Stimulated activated CD4-positive, alpha-beta T cell treated with anti-CD3 and anti-CD28 coated beads, Interleukin-2, amount 100 ng/mL, for 48 hours (primary cell): Measurements from ENCODE around the gene SLA2.

Experiments used
- DNase-seq, 2 donors: peaks; one replicate each; pipeline ENCODE4 v3.0.0-alpha.2; 2020

Gene SLA2

GRCh38 chr20:36606158-36607066 is 39.6 kb downstream of the SLA2 start:
- no peak for DNase-seq

GRCh38 chr20:36605399-36606157 is 40.4 kb downstream of the SLA2 start, which contains the start of gene RAB5IF:
TSS of gene RAB5IF (plus strand) at chr20:36605779. CDS start at chr20:36605952, 173 bp downstream.
- peak; percentile 99 to 100 for DNase-seq

GRCh38 chr20:36604952-36605398 is 41.0 kb downstream of the SLA2 start:
- peak; percentile 25 to 26 for DNase-seq

- no peak for DNase-seq
These were observed 44.5 kb downstream of the SLA2 start for GRCh38 chr20:36601540-36601939.

GRCh38 chr20:36599912-36600345 is 46.1 kb downstream of the SLA2 start:
- DNase-seq, result no peak

- DNase-seq, result no peak
These were observed 52.6 kb downstream of the SLA2 start for GRCh38 chr20:36593347-36593929.

- DNase-seq, result no peak
These were observed 53.9 kb downstream of the SLA2 start for GRCh38 chr20:36591854-36592641.

GRCh38 chr20:36591281-36591680 is 54.7 kb downstream of the SLA2 start:
- no peak for DNase-seq

GRCh38 chr20:36587388-36588070 is 58.5 kb downstream of the SLA2 start:
- DNase-seq, result no peak

GRCh38 chr20:36585410-36586125 is 60.4 kb downstream of the SLA2 start:
- no peak for DNase-seq

- no peak for DNase-seq
These were observed 61.9 kb downstream of the SLA2 start for GRCh38 chr20:36584018-36584481.

- no peak for DNase-seq
These were observed 63.2 kb downstream of the SLA2 start for GRCh38 chr20:36582821-36583220.

GRCh38 chr20:36582322-36582721 is 63.7 kb downstream of the SLA2 start:
- no peak for DNase-seq

GRCh38 chr20:36579996-36580545 is 65.9 kb downstream of the SLA2 start:
- no peak for DNase-seq

- no peak for DNase-seq
These were observed 67.5 kb downstream of the SLA2 start for GRCh38 chr20:36578356-36579041.

- no peak for DNase-seq
These were observed 69.9 kb downstream of the SLA2 start for GRCh38 chr20:36576081-36576445.

GRCh38 chr20:36574366-36575135 is 71.4 kb downstream of the SLA2 start:
- peak; percentile 31 to 37 for DNase-seq

GRCh38 chr20:36573798-36574365 is 72.1 kb downstream of the SLA2 start:
- peak in 1 of 2 donors; percentile 21 for DNase-seq
